Endodermal cell (in vitro differentiated cells): Measurements from ENCODE around the gene RGS6. TPM values are rescaled to one million over a fixed set of nuclear protein-coding genes. Genes with fewer than 3 reads are reported as not detected.

Source experiments
- DNase-seq: peaks from one replicate; pipeline ENCODE4 v3.0.0-alpha.2; 2017
- H3K27ac ChIP-seq: 2 replicates; pipeline ENCODE4 v1.5.1; 2013; ENCODE audit warnings: mild to moderate bottlenecking, low read depth, low read length, moderate library complexity
- H3K27me3 ChIP-seq: 2 replicates; pipeline ENCODE4 v1.6.1; 2013; ENCODE audit warnings: mild to moderate bottlenecking, low read length, moderate library complexity; ENCODE audit not compliant: insufficient read depth, control insufficient read depth, poor library complexity, severe bottlenecking
- H3K36me3 ChIP-seq: 2 replicates; pipeline ENCODE4 v1.7.0; 2013; ENCODE audit warnings: mild to moderate bottlenecking, low read length, moderate library complexity; ENCODE audit not compliant: control insufficient read depth, insufficient read depth
- H3K4me1 ChIP-seq: one replicate; pipeline ENCODE4 v1.7.0; 2013; ENCODE audit warnings: low read length; ENCODE audit not compliant: control insufficient read depth, insufficient read depth
- H3K4me3 ChIP-seq: 2 replicates; pipeline ENCODE4 v1.5.1; 2013; ENCODE audit warnings: mild to moderate bottlenecking, low read length, moderate library complexity
- H3K9ac ChIP-seq: 2 replicates; pipeline ENCODE4 v1.6.1; 2013; ENCODE audit warnings: mild to moderate bottlenecking, low read length, moderate library complexity; ENCODE audit not compliant: poor library complexity, severe bottlenecking; ENCODE audit errors: extremely low read depth
- H3K9me3 ChIP-seq: 2 replicates; pipeline ENCODE4 v1.6.1; 2013; ENCODE audit warnings: mild to moderate bottlenecking, low read length, moderate library complexity; ENCODE audit not compliant: control insufficient read depth
- H3K27ac Mint-ChIP-seq: 2 replicates; pipeline ENCODE4 v1.8.0; 2020; ENCODE audit warnings: mixed read lengths
- H3K27me3 Mint-ChIP-seq: 2 replicates; pipeline ENCODE4 v1.8.0; 2021; ENCODE audit warnings: mild to moderate bottlenecking, mixed read lengths; ENCODE audit not compliant: insufficient read depth
- H3K36me3 Mint-ChIP-seq: 2 replicates; pipeline ENCODE4 v1.8.0; 2020; ENCODE audit warnings: low read depth, mixed read lengths
- H3K4me1 Mint-ChIP-seq: 2 replicates; pipeline ENCODE4 v1.8.0; 2020; ENCODE audit warnings: mixed read lengths
- H3K4me3 Mint-ChIP-seq: 2 replicates; pipeline ENCODE4 v1.8.0; 2020; ENCODE audit warnings: mild to moderate bottlenecking, moderate library complexity, mixed read lengths
- H3K9me3 Mint-ChIP-seq: 2 replicates; pipeline ENCODE4 v1.8.0; 2020; ENCODE audit warnings: mild to moderate bottlenecking, mixed read lengths
- CTCF ChIP-seq: fragments of 200-600 bp; sonication (generic); conservative IDR thresholded peaks from 2 replicates; pipeline ENCODE4 v1.5.0; 2021; ENCODE audit warnings: antibody characterized with exemption, mild to moderate bottlenecking
- WGBS, 2 experiments: methylation state at CpG; one replicate each; pipeline versions ENCODE4 v1.1.5 to v1.1.7; 2013; ENCODE audit warnings: missing lambda C conversion rate in 2 of 2, mixed read lengths in 1 of 2; ENCODE audit not compliant: insufficient coverage in 1 of 2, insufficient read length in 1 of 2; 5-methylcytosine and 5-hydroxymethylcytosine counted together
- total RNA-seq, 2 donors: library from RNA; stranded (reverse); fragmentation: NEBNext Ultra II Directional in 1 of 2; extraction: Animal tissue kit (Norgen Biotek cat#: 25700) in 1 of 2; gene quantifications; 2 replicates in 1 of 2; 3 replicates in 1 of 2; pipeline ENCODE4 v1.2.1, GENCODE V29; 2021

Gene RGS6
- total RNA-seq, 2 donors from 2014 or later, result 10.1 to 16.3 TPM

GRCh38 chr14:72366619-72367018 is 434.4 kb downstream of the RGS6 start:
- Histone ChIP-seq H3K4me3 (no peak overlapping the region), H3K9me3 (peaks cover 3% of the 10 kb centered on the region), H3K9ac (no peak overlapping the region), H3K36me3 (no peaks in the 10 kb centered on the region), H3K27ac (no peak overlapping the region), H3K4me1 (no peaks in the 10 kb centered on the region), H3K27me3 (no peaks in the 10 kb centered on the region)
- Mint-ChIP-seq H3K9me3 (no peaks in the 10 kb centered on the region), H3K4me1 (peaks cover 6% of the 10 kb centered on the region), H3K36me3 (no peaks in the 10 kb centered on the region), H3K4me3 (no peak overlapping the region), H3K27ac (no peak overlapping the region), H3K27me3 (no peaks in the 10 kb centered on the region)
- no peak for TF ChIP-seq CTCF
- DNase-seq, result no peak
- WGBS, 2 experiments, result 98 to 100% methylated on average over 3 of the region's 3 CpGs

- Histone ChIP-seq H3K9me3 (peaks cover 3% of the 10 kb centered on the region), H3K36me3 (no peaks in the 10 kb centered on the region), H3K27me3 (no peaks in the 10 kb centered on the region), H3K9ac (no peak overlapping the region), H3K27ac (no peak overlapping the region), H3K4me3 (no peak overlapping the region), H3K4me1 (no peaks in the 10 kb centered on the region)
- Mint-ChIP-seq H3K36me3 (no peaks in the 10 kb centered on the region), H3K4me3 (no peak overlapping the region), H3K27me3 (no peaks in the 10 kb centered on the region), H3K4me1 (peaks cover 6% of the 10 kb centered on the region), H3K9me3 (no peaks in the 10 kb centered on the region), H3K27ac (no peak overlapping the region)
- no peak for TF ChIP-seq CTCF
- no peak for DNase-seq
These were observed 436.9 kb downstream of the RGS6 start for GRCh38 chr14:72369106-72369505.

- H3K4me3 Mint-ChIP-seq, result no peak overlapping the region
- H3K4me1 Mint-ChIP-seq, result no peaks in the 10 kb centered on the region
- H3K36me3 Mint-ChIP-seq, result no peaks in the 10 kb centered on the region
- H3K9me3 Mint-ChIP-seq, result peaks cover 8% of the 10 kb centered on the region
- Histone ChIP-seq H3K9me3 (peaks cover 6% of the 10 kb centered on the region), H3K4me3 (no peak overlapping the region), H3K27me3 (no peaks in the 10 kb centered on the region), H3K9ac (no peak overlapping the region), H3K36me3 (no peaks in the 10 kb centered on the region), H3K27ac (no peak overlapping the region), H3K4me1 (no peaks in the 10 kb centered on the region)
- no peak for TF ChIP-seq CTCF
- no peaks in the 10 kb centered on the region for H3K27me3 Mint-ChIP-seq
- WGBS, 2 experiments, result no CpG with 5 or more reads among the region's 3 CpGs
- H3K27ac Mint-ChIP-seq, result no peak overlapping the region
- DNase-seq, result no peak
These were observed 444.8 kb downstream of the RGS6 start for GRCh38 chr14:72377016-72377415.
